HuH-7 (cell line): ENCODE data around the gene RABGGTA.
"Not testable (repeated sequence)": the region's sequence is repeated elsewhere in the genome, so short reads cannot be mapped to it uniquely, and the experiment has no call there.

Experiments used
- DNase-seq: peaks from one replicate; pipeline ENCODE4 v3.0.0; 2011; ENCODE audit warnings: low spot score

Gene RABGGTA

DNA sequence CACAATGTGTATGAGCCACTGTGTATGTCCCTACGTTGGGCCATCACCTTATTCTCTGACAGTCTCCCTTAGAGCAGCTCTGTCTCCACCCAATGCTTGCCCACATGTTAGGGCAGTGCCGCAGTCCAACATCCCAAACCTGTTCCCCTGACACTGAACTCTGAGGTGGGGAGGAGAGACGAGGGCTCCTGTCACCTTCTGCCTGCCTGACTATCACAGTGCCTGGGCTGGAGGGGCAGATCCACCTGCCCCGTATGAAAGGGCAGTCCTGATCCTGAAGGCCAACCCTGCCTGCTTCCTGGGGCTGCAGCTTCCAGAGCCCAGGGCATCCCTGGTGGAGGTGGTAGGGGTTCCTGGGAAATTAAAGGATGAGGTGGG lies 10.6 kb downstream of the RABGGTA start:
- no peak for DNase-seq

GRCh38 chr14:24260026-24260779 lies 11.2 kb downstream of the RABGGTA start:
- no peak for DNase-seq

GRCh38 chr14:24259282-24260025 lies 11.9 kb downstream of the RABGGTA start:
- no peak for DNase-seq

- no peak for DNase-seq
These were observed 12.7 kb downstream of the RABGGTA start for GRCh38 chr14:24258548-24259265.

GRCh38 chr14:24258119-24258518 lies 13.3 kb downstream of the RABGGTA start:
- DNase-seq = no peak

DNA sequence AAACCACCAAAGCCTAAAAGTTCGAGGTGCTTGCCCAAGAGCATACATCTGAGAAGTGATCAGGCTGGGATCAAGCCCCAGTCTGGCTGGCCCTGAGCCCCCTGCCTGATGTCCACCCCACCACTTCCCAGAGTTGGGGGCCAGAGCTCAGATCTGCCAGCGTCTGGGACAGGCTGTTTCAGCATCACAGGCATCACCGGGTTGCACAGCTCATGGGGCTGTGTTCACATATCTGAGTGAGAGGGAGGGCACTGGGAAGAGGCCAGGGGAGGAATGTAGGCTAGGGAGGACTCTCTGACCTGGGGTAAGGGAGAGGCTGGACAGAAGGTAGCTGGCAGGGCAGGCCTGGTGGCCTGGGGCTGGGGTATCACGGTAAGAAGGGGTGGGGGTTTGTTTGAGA lies 14.4 kb downstream of the RABGGTA start:
- no peak for DNase-seq

DNA sequence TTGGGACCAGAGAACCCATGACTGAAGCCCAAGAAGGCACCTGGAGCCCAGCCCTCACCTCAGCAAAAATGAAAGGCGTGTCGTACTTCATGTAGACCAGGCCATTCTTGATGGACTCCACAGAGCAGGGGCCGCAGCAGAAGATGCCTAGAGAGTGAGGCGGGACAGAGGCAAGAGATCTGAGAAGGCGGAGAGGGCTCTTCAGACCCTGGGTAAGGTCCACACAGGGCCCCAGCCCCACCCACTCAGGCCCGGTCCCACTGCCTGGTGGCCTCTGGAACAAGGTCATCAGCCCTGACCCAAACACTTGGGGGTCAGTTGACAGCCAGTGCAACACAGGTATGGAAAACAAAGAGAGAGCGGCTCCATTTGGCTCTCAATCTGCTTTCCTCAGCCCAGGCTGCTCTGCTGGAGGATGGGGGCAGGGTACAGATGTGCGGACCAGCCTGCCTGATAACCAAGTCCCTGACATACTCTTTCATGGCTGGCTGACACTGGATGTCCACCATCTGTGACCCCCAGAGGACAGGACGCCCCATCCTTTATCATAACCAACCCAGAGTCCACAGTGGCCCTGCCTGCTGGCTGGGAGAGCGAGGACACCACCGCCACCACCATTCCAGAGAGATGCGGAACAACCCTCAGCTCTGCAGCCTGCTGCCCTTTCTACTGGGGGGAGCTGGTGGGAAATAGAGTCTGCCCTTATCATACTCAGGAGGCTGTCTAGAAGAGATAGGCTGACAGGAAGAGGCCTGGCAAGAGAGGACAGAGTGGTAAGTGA lies 15.3 kb downstream of the RABGGTA start:
- DNase-seq = no peak

DNA sequence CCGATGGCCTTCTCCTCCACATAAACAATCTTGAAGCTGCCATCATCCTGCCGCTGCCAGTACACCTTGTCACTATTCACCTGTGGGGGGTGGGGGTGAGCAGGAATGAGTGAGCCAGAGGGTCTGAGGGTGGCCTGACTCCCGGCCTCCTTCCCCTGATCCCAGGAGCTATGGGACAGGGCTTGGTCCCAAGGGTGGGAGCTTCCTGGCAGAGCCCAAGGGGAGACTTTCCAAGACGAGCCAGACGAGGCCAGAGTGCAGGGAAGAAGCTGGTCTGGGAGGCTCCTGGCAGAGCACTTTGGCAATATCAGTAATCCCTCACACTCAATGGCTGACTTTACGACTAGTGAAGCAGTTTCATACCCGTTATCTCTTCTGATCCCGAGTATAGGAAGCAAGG lies 16.0 kb downstream of the RABGGTA start:
- no peak for DNase-seq

DNA sequence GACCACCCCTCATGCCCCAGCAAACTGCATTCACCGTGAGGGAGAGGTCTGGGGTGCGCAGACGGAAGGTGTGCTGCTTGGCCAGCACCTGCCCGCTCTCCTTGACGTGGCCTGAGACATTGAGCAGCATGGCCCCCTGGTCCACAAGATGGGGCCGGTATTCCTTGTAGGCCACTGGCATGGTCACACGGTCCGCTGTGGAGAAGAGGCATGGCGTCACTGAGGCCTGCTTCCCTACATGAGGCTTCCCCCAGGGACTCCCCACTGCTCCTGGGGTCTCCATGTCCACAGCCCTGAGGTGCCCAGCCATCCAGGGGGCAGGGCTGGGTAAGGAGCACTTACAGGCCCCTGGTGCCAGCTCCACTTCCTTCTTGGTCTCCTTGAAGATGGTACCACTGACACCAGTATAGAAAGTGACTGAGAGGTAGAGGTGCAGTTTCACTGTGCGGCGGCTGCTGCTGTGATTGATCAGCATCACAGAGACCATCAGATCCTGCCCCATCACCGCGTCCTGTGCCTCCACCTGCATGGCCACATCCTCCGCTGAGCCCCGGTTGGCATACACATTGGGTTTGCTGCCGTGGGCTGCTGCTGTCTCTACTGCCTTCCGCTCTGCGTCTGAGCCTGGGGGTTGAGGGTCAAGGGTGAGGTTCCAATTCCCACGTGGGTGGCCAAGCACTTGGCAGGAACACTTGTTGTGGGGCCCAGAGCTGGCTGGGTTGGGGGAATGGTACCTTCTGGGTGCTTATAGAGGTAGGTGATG lies 16.6 kb downstream of the RABGGTA start:
- DNase-seq = no peak

GRCh38 chr14:24253936-24254335 lies 17.5 kb downstream of the RABGGTA start:
- no peak for DNase-seq

DNA sequence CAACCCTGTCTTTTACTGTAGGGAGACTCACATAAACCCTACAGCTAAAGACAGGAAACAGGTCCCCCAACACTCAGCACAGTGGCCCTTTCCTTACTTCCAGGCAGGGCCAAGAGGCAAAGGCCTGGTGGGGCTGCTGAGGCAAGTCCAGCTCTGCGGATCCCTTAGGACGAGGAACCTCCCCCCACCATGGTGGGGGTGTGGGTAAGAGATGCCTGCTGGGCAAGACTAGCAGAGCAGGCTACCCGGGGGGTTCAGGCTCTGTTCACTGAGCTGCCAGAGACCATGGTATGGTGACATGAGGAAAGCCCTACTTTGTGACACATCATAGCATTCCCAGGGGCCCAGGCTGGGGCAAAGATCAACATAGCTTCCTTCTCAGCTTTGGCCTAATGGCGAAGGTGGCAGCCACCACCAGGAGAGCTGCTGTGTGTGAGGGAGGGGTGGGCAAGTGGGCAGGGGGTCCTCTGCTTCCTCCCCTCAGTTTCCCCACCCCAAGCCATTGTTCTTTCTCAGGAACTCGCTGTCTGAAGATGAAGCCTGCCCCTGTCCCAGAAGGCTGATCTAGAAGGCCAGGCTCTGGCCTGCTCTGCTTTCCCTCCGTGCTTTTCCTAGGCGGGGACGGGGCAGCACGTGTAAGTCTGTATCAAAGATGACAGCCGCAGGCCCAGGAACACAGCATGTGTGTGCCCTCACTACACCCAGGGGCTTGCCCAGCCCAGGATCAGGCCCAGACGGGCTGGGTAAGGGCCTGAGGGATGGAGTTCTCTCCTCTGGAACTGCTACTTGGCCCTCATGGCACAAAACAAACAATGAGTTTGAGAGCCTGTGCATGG lies 18.9 kb downstream of the RABGGTA start:
- peak; percentile 31 for DNase-seq

GRCh38 chr14:24251880-24252288 lies 19.5 kb downstream of the RABGGTA start:
- no peak for DNase-seq

DNA sequence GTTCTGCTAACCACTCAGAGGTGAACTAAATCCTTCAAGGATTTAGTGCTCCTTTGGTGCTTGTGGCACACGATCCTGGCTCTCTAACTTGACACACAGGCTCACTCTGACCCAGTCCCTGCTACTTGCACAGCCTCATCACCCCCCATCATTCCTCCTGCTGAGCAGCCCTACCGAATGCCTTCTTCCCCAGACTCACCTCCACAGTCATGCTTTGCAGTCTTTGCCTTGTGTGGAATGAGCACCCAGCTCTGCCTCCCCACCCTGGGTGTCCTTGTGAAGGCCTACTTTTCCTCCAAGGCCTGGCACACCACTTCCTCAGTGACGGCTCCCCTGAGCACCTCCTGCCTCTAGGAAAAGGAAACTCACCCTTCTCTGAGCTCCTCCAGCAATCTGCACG lies 21.0 kb downstream of the RABGGTA start:
- no peak for DNase-seq

- DNase-seq = no peak
These were observed 22.0 kb downstream of the RABGGTA start for GRCh38 chr14:24249230-24250021.

DNA sequence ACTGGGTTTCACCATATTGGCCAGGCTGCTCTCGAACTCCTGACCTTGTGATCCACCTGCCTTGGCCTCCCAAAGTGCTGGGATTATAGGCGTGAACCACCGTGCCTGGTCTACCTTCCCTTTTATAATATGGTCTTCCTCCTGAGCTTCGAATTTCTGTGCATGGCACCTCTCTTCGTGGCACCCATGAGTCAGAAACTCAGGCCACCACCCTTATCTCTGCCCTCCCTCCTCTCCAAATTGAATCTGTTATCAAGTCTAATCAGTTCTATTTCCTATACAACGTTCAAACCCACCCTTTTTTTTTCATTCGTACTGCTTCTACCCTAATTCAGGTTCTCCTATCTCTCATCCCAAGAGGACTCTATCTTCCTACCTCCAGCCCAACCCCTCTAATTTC lies 24.0 kb downstream of the RABGGTA start:
- no peak for DNase-seq

DNA sequence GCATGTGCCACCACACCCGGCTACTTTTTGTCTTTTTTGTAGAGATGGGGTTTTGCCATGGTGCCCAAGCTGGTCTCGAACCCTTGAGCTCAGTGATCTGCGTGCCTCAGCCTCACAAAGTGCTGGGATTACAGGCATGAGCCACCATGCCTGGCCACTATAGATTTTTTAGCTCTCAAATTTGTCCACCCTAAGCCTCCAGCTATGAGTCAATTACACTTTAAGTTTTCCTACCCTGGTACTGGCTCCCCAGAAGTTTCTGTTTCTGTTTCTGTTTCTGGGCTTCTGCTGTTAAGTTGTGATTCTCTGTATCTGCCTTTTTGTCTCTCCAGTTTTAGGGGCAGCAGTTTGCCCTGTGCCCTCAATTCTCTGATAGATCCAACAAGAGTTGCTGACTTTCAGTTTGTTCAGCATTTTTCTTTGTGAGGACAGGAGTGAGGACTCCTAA lies 24.6 kb downstream of the RABGGTA start:
- no peak for DNase-seq

- not testable (repeated sequence) for DNase-seq
These were observed 26.0 kb downstream of the RABGGTA start for GRCh38 chr14:24245350-24245749.

DNA sequence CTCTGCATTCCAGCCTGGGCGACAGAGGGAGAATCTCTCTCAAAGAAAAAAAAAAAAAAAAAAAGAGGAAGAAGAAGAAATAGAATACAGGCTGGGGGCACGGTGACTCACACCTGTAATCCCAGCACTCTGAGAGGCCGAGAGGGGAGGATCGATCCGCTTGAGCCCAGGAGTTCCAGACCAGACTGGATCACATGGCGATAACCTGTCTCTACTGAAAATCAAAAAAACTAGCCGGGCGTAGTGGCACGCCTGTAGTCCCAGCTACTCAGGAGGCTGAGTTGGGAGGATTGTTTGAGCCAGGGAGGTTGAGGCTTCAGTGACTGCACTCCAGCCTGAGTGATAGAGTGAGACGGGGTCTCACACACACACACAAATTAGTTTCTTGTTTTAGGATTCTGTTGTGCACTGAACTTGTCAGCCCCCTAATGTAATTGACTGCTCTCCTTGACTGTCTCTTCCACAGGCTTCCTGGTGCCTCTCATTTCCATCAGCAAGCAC lies 28.0 kb downstream of the RABGGTA start:
- DNase-seq = no peak

DNA sequence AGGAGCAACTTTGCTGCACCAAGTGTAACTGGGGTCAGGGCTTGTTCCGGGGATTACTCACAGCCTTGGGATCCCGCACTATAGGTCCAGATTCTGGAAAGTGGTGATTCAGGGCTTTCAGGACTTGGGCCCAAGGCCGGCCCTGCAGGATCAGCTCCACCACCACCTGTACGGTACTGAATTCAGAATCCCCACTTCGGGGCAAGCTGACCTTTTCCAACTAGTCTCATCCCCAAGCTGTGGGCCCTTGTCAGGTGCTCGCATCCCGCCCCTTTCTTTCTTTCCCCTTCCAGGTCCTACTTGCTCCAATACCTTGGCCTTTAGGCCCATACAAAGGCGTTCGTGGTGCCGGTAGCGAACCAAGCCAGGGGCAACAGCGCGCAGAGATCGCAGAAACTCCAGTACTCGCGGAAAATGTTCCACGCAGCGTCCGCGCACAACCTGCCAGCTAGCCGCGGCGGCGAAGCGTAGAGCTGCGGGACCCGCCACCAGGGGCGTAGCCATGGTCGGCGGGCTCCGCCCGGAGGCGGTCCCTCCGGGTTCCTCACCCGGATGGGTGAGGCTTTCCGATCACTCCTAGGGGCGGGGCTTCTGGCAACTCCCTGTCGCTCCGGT lies 29.5 kb downstream of the RABGGTA start:
- DNase-seq = peak; percentile 95
